ENCODE data around the gene VMP1. TPM values are rescaled to one million over a fixed set of nuclear protein-coding genes. Genes with fewer than 3 reads are reported as not detected.
"Not testable (repeated sequence)": the region's sequence is repeated elsewhere in the genome, so short reads cannot be mapped to it uniquely, and the experiment has no call there.

Gene VMP1
- total and polyA plus RNA-seq, 2 experiments from 2014 or later = 134 to 216 TPM

GRCh38 chr17:59752922-59753321, 45.5 kb downstream of the VMP1 start:
- Histone ChIP-seq H4K20me1 (ENCODE audit: insufficient read depth) (no peaks in the 10 kb centered on the region), H2AFZ (no peak overlapping the region), H3K9me2 (ENCODE audit: insufficient read depth) (no peaks in the 10 kb centered on the region), H3K27me3 (replicated peaks; ENCODE audit: insufficient read depth) (no peaks in the 10 kb centered on the region), H3K27ac (peak overlapping the region; percentile 89; the same call in 1 of the 2 replicates), H3K36me3 (ENCODE audit: low read depth) (no peaks in the 10 kb centered on the region), H3K4me3 (no peak overlapping the region), H3K4me1 (ENCODE audit: insufficient read depth) (peaks cover 58% of the 10 kb centered on the region), H3K79me2 (ENCODE audit: insufficient read depth) (peaks cover 64% of the 10 kb centered on the region), H3K9ac (peak overlapping the region; percentile 85; the same call in 1 of the 2 replicates), H3F3A (ENCODE audit: insufficient read depth) (peaks cover 57% of the 10 kb centered on the region), H3K9me3 (ENCODE audit: low read depth) (no peaks in the 10 kb centered on the region), H3K4me2 (ENCODE audit: unreplicated experiment) (peak overlapping the region; percentile 42)
- TF ChIP-seq EZH2 (IDR thresholded peaks at IDR 0.05; ENCODE audit: insufficient read depth, poor library complexity, severe bottlenecking) (no peak), EZH2phosphoT487 (IDR thresholded peaks at IDR 0.05; ENCODE audit: insufficient read depth, low read depth) (no peak)
- 82 to 89% methylated on average over 7 of the region's 7 CpGs for WGBS, 2 experiments (ENCODE audit: low coverage in 1 of 2, low lambda C conversion rate in 2 of 2, missing lambda C conversion rate in 2 of 2)
- DNase-seq = no peak
- in situ Hi-C loops (cut with MboI) = loop anchor here (10.0 kb wide), 1 partner anchor 82 kb away; no protein-coding TSS in a partner anchor

GRCh38 chr17:59753522-59754467, 46.3 kb downstream of the VMP1 start:
- Histone ChIP-seq H3K4me2 (ENCODE audit: unreplicated experiment) (peak overlapping the region; percentile 89), H3K27ac (peak overlapping the region; percentile 89), H3K9me3 (ENCODE audit: low read depth) (no peaks in the 10 kb centered on the region), H3K4me3 (peak overlapping the region; percentile 65), H3K9me2 (ENCODE audit: insufficient read depth) (no peaks in the 10 kb centered on the region), H2AFZ (no peak overlapping the region), H3K9ac (peak overlapping the region; percentile 85), H3K36me3 (ENCODE audit: low read depth) (no peaks in the 10 kb centered on the region), H3K27me3 (replicated peaks; ENCODE audit: insufficient read depth) (no peaks in the 10 kb centered on the region), H4K20me1 (ENCODE audit: insufficient read depth) (no peaks in the 10 kb centered on the region), H3K79me2 (ENCODE audit: insufficient read depth) (peaks cover 67% of the 10 kb centered on the region), H3K4me1 (ENCODE audit: insufficient read depth) (peaks cover 58% of the 10 kb centered on the region), H3F3A (ENCODE audit: insufficient read depth) (peaks cover 57% of the 10 kb centered on the region)
- in situ Hi-C loops (cut with MboI) = loop anchor here (10.0 kb wide), 1 partner anchor 81 kb away; no protein-coding TSS in a partner anchor
- DNase-seq = peak; percentile 86
- 10 to 19% methylated on average over 3 of the region's 3 CpGs for WGBS, 2 experiments (ENCODE audit: low coverage in 1 of 2, low lambda C conversion rate in 2 of 2, missing lambda C conversion rate in 2 of 2)
- TF ChIP-seq EZH2 (IDR thresholded peaks at IDR 0.05; ENCODE audit: insufficient read depth, poor library complexity, severe bottlenecking) (no peak), EZH2phosphoT487 (IDR thresholded peaks at IDR 0.05; ENCODE audit: insufficient read depth, low read depth) (no peak)

- Histone ChIP-seq H4K20me1 (ENCODE audit: insufficient read depth) (no peaks in the 10 kb centered on the region), H3K4me2 (ENCODE audit: unreplicated experiment) (peak overlapping the region; percentile 89), H3F3A (ENCODE audit: insufficient read depth) (peaks cover 57% of the 10 kb centered on the region), H3K9me2 (ENCODE audit: insufficient read depth) (no peaks in the 10 kb centered on the region), H3K27ac (peak overlapping the region; percentile 89), H3K4me3 (peak overlapping the region; percentile 65), H3K9me3 (ENCODE audit: low read depth) (no peaks in the 10 kb centered on the region), H3K4me1 (ENCODE audit: insufficient read depth) (peaks cover 58% of the 10 kb centered on the region), H3K27me3 (replicated peaks; ENCODE audit: insufficient read depth) (no peaks in the 10 kb centered on the region), H3K36me3 (ENCODE audit: low read depth) (no peaks in the 10 kb centered on the region), H3K9ac (peak overlapping the region; percentile 85), H2AFZ (no peak overlapping the region), H3K79me2 (ENCODE audit: insufficient read depth) (peaks cover 70% of the 10 kb centered on the region)
- in situ Hi-C loops (cut with MboI) = loop anchor here (10.0 kb wide), 1 partner anchor 80 kb away; no protein-coding TSS in a partner anchor
- peak; percentile 88 for DNase-seq
- TF ChIP-seq EZH2 (IDR thresholded peaks at IDR 0.05; ENCODE audit: insufficient read depth, poor library complexity, severe bottlenecking) (no peak), EZH2phosphoT487 (IDR thresholded peaks at IDR 0.05; ENCODE audit: insufficient read depth, low read depth) (no peak)
Observed at GRCh38 chr17:59754552-59754951, 47.1 kb downstream of the VMP1 start.

GRCh38 chr17:59755069-59755468, 47.6 kb downstream of the VMP1 start:
- WGBS, 2 experiments (ENCODE audit: low coverage in 1 of 2, low lambda C conversion rate in 2 of 2, missing lambda C conversion rate in 2 of 2) = 94 to 95% methylated on average over 8 to 12 of the region's 12 CpGs
- not testable (repeated sequence) for DNase-seq; H3K9me2 ChIP-seq (ENCODE audit: insufficient read depth)

More at GRCh38 chr17:59755069-59755468, 47.6 kb downstream of the VMP1 start:
- H3K27ac ChIP-seq = peak overlapping the region; percentile 89
- H3K4me1 ChIP-seq (ENCODE audit: insufficient read depth) = peaks cover 58% of the 10 kb centered on the region
- not testable (repeated sequence) for H2AFZ ChIP-seq; H3K36me3 ChIP-seq (ENCODE audit: low read depth); H4K20me1 ChIP-seq (ENCODE audit: insufficient read depth); H3K4me3 ChIP-seq; H3K27me3 ChIP-seq (replicated peaks; ENCODE audit: insufficient read depth); H3K9me3 ChIP-seq (ENCODE audit: low read depth)
- peak overlapping the region; percentile 85 for H3K9ac ChIP-seq
- peaks cover 70% of the 10 kb centered on the region for H3K79me2 ChIP-seq (ENCODE audit: insufficient read depth)
- H3K4me2 ChIP-seq (ENCODE audit: unreplicated experiment) = peak overlapping the region; percentile 89
- H3F3A ChIP-seq (ENCODE audit: insufficient read depth) = peaks cover 57% of the 10 kb centered on the region
- in situ Hi-C loops (cut with MboI) = loop anchor here (10.0 kb wide), 1 partner anchor 80 kb away; no protein-coding TSS in a partner anchor
